GM12873 (cell line): Measurements from ENCODE around the gene RBKS.

ENCODE experiments used
- CTCF ChIP-seq: IDR thresholded peaks from 2 replicates; pipeline ENCODE4 v1.5.1; 2012; ENCODE audit warnings: low read depth, mild to moderate bottlenecking, moderate library complexity, low read length, control low read depth; ENCODE audit not compliant: insufficient read depth; ENCODE audit errors: missing control alignments

The RBKS gene

GRCh38 chr2:27855476-27855875, 34.7 kb downstream of the RBKS start:
- TF ChIP-seq CTCF: no peak

- TF ChIP-seq CTCF: no peak
Measured at GRCh38 chr2:27854229-27854862, 35.8 kb downstream of the RBKS start.

GRCh38 chr2:27852691-27853090, 37.5 kb downstream of the RBKS start:
- TF ChIP-seq CTCF: no peak

- TF ChIP-seq CTCF: no peak
Measured at GRCh38 chr2:27849558-27850205, 40.5 kb downstream of the RBKS start.

GRCh38 chr2:27847333-27847732, 42.9 kb downstream of the RBKS start:
- TF ChIP-seq CTCF: no peak

- no peak for TF ChIP-seq CTCF
Measured at GRCh38 chr2:27844821-27845255, 45.3 kb downstream of the RBKS start.

- no peak for TF ChIP-seq CTCF
Measured at GRCh38 chr2:27843992-27844391, 46.2 kb downstream of the RBKS start.
